ENCODE results near the gene TSHZ2. TPM values are rescaled to one million over a fixed set of nuclear protein-coding genes. Genes with fewer than 3 reads are reported as not detected.

TSHZ2 gene
- total RNA-seq, 1 donor from 2014 or later: 22.9 TPM

DNA sequence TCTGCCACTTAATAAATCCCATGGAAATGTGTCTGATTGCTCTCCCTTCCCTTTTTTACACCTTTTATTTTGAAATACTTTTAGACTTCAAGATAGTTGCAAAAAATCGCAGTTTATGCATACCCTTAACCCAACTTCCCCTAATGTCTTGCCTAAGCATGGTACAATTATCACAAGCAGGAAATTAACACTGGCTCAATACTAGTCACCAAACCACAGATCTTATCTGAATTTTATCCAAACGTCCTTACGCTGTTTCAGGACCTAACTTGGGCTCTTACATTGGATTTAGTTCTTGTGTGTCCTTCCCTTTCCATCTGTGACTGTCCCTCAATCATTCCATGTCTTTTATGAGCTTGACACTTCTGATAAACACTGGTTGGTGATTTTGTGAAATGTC is 475.2 kb downstream of the TSHZ2 start:
- TF ChIP-seq, protein P1, sequence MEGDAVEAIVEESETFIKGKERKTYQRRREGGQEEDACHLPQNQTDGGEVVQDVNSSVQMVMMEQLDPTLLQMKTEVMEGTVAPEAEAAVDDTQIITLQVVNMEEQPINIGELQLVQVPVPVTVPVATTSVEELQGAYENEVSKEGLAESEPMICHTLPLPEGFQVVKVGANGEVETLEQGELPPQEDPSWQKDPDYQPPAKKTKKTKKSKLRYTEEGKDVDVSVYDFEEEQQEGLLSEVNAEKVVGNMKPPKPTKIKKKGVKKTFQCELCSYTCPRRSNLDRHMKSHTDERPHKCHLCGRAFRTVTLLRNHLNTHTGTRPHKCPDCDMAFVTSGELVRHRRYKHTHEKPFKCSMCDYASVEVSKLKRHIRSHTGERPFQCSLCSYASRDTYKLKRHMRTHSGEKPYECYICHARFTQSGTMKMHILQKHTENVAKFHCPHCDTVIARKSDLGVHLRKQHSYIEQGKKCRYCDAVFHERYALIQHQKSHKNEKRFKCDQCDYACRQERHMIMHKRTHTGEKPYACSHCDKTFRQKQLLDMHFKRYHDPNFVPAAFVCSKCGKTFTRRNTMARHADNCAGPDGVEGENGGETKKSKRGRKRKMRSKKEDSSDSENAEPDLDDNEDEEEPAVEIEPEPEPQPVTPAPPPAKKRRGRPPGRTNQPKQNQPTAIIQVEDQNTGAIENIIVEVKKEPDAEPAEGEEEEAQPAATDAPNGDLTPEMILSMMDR (IDR thresholded peaks at IDR 0.05; ENCODE audit: unreplicated experiment): no peak
- Mint-ChIP-seq H3K27ac (no peak overlapping the region), H3K36me3 (ENCODE audit: insufficient read depth) (peaks cover 36% of the 10 kb centered on the region), H3K27me3 (no peaks in the 10 kb centered on the region), H3K4me3 (ENCODE audit: low read depth) (no peak overlapping the region), H3K4me1 (ENCODE audit: low read depth) (peaks cover 7% of the 10 kb centered on the region), H3K9me3 (ENCODE audit: low read depth) (peaks cover 39% of the 10 kb centered on the region)
- no peak for DNase-seq (ENCODE audit: low spot score, unreplicated experiment)

DNA sequence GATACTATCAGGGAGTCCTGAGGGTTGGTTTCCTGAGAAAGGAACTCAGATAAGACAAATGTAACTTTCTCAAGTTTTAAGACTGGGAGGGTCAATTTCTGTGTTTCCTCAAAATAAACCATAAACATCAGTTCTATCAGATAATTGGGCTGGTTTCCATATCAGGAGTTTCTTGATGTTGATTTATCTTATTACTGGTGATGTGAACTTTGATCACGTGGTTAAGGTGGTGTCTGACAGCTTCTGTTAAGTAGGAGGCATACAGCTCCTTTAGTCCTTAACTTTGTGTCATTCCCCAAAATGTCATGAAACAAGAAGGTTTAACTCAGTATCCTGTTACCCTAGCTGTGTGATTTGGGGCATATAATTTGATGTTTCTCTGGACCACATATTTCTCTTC is 476.3 kb downstream of the TSHZ2 start:
- Mint-ChIP-seq H3K9me3 (ENCODE audit: low read depth) (peaks cover 41% of the 10 kb centered on the region), H3K4me3 (ENCODE audit: low read depth) (no peak overlapping the region), H3K27ac (no peak overlapping the region), H3K27me3 (no peaks in the 10 kb centered on the region), H3K36me3 (ENCODE audit: insufficient read depth) (peaks cover 40% of the 10 kb centered on the region), H3K4me1 (ENCODE audit: low read depth) (peaks cover 7% of the 10 kb centered on the region)
- no peak for DNase-seq (ENCODE audit: low spot score, unreplicated experiment)
- TF ChIP-seq, protein P1 (IDR thresholded peaks at IDR 0.05; ENCODE audit: unreplicated experiment): no peak

DNA sequence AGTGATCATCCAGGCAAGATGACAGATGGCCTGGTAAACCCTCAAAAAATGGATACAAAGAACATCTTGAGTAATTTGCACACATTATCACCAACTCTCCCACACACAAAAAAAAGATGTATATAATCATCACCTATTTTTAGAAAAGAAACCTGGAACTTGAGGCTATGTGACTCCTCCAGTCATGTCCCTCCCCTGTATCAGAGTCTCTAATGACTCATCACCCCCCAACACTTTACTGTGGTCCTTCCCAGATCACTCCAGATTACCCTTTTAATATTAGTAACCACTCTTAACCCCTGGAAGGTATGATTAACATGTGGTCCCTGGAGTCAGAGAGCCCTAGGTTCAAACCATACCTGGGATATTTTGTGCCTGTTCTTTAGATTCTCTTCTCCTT is 476.7 kb downstream of the TSHZ2 start:
- no peak for DNase-seq (ENCODE audit: low spot score, unreplicated experiment)
- Mint-ChIP-seq H3K4me1 (ENCODE audit: low read depth) (peaks cover 7% of the 10 kb centered on the region), H3K4me3 (ENCODE audit: low read depth) (no peak overlapping the region), H3K9me3 (ENCODE audit: low read depth) (peaks cover 44% of the 10 kb centered on the region), H3K36me3 (ENCODE audit: insufficient read depth) (peaks cover 43% of the 10 kb centered on the region), H3K27ac (no peak overlapping the region), H3K27me3 (no peaks in the 10 kb centered on the region)
- TF ChIP-seq, protein P1 (IDR thresholded peaks at IDR 0.05; ENCODE audit: unreplicated experiment): no peak

DNA sequence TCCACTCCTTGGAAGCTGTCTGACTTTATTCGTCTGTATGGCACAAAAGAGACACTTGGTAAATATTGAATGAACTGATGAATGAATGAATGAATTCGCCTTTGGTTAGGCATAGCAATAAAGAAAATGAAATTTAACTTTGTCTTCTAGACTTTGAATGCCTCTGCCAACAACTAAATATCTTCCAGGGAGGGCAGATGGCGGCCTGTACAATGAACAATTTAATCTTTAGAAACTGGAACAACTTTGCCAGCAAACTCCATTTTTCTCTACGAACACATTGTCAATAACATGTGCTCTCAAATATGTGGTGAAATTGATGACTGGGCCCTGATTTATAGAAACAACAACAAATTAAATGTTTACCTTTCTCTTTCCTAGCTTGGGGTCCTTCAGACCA is 480.9 kb downstream of the TSHZ2 start:
- Mint-ChIP-seq H3K9me3 (ENCODE audit: low read depth) (peaks cover 42% of the 10 kb centered on the region), H3K36me3 (ENCODE audit: insufficient read depth) (peaks cover 37% of the 10 kb centered on the region), H3K27ac (no peak overlapping the region), H3K4me3 (ENCODE audit: low read depth) (no peak overlapping the region), H3K4me1 (ENCODE audit: low read depth) (no peaks in the 10 kb centered on the region), H3K27me3 (no peaks in the 10 kb centered on the region)
- TF ChIP-seq, protein P1 (IDR thresholded peaks at IDR 0.05; ENCODE audit: unreplicated experiment): no peak
- no peak for DNase-seq (ENCODE audit: low spot score, unreplicated experiment)

DNA sequence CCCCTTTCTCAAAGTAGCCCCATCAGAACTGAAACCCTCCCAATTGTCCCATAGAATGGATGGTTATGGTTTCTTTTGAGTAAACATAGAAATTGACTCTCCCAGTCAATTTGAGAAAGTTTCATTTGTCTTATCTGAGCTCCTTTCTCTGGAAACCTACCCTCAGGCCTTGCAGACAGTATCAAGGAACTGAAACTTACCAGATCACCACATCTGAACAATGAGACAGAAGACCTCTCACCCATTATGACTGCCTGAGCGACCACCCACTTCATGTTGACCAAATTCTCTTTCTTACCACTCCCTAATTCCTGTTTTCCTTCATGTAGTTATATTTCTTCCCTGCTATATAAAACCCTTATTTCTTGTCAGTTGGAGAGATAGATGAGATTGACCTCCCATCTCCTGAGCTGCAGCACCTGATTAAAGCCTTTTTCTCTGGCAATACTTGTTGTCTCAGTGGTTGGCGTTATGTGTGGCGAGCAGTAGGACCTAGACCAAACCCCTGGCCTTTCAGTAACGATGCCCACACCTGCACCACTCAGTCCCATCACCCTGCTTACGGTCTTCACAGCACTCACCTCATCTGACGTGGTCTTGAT is 482.6 kb downstream of the TSHZ2 start:
- Mint-ChIP-seq H3K36me3 (ENCODE audit: insufficient read depth) (peaks cover 28% of the 10 kb centered on the region), H3K27me3 (no peaks in the 10 kb centered on the region), H3K27ac (no peak overlapping the region), H3K9me3 (ENCODE audit: low read depth) (peaks cover 29% of the 10 kb centered on the region), H3K4me3 (ENCODE audit: low read depth) (no peak overlapping the region), H3K4me1 (ENCODE audit: low read depth) (no peaks in the 10 kb centered on the region)
- DNase-seq (ENCODE audit: low spot score, unreplicated experiment): no peak
- TF ChIP-seq, protein P1 (IDR thresholded peaks at IDR 0.05; ENCODE audit: unreplicated experiment): no peak

All from progenitor cell of endocrine pancreas (in vitro differentiated cells).